ENCODE data around the gene TP63.
"Not testable (repeated sequence)": the region's sequence is repeated elsewhere in the genome, so short reads cannot be mapped to it uniquely, and the experiment has no call there.

The TP63 gene

DNA sequence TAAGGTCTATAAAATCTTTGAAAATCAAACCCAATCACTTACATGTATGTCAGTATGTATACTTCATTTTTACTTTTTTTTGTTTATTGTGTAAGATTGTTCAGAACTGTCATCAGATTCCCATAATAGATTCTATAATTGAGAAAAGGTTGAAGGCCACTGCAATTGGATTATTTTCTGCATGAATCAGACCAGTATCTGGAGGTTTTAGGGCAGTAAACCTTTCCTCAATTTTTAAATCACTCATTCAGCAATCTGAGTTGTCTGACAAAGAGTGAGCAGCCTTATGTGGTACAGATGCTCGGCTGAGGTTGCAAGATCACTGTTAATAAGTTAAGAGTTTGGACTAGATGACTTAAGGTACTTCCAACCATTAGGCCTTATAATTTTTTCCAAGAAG, 96.0 kb downstream of the TP63 start:
- no peak for DNase-seq (ENCODE audit: low read depth)

DNA sequence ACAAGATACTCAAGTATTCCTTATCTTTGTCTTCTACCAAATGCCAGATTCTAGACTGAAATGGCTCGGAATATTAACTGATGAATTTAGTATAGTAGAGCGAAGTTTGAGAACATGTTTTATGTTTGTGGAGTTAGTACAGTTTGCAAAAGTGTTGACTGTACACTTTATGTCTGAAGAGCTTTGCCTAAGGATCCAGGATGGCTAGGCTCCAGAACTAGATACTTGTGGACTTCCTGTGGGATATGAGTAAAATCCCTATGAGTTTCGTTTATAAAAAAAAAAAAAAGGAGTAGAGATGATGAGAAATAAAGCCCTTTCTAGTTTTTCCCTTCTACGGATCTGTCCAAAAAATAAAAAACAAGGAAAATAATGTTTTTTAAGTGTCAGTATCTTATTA, 96.7 kb downstream of the TP63 start:
- DNase-seq (ENCODE audit: low read depth), result no peak

GRCh38 chr3:189728915-189729314, 97.7 kb downstream of the TP63 start:
- DNase-seq (ENCODE audit: low read depth), result no peak

GRCh38 chr3:189734061-189734460, 102.9 kb downstream of the TP63 start:
- DNase-seq (ENCODE audit: low read depth), result no peak

- DNase-seq (ENCODE audit: low read depth), result no peak
Measured at GRCh38 chr3:189735913-189736312, 104.7 kb downstream of the TP63 start.

DNA sequence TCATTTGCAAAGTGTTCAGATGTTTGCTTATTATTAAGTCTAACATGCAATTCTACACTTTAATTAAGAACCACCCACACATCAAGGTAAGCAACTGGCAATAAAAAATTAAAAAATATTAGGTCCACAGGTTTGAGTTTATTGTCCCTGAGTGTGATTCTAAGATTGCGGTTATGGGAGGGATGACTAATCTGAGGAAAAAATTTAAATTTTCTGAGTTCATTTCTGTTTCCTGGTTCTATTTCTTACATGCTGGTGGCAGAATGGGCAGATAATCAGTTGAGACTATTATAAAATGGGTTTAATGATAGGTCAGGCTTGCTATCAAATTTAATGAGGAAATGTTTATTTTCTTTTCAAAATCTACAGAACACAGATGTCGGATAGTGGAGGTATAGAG, 105.9 kb downstream of the TP63 start:
- DNase-seq (ENCODE audit: low read depth), result no peak

- no peak for DNase-seq (ENCODE audit: low read depth)
Measured at GRCh38 chr3:189737619-189738018, 106.4 kb downstream of the TP63 start.

DNA sequence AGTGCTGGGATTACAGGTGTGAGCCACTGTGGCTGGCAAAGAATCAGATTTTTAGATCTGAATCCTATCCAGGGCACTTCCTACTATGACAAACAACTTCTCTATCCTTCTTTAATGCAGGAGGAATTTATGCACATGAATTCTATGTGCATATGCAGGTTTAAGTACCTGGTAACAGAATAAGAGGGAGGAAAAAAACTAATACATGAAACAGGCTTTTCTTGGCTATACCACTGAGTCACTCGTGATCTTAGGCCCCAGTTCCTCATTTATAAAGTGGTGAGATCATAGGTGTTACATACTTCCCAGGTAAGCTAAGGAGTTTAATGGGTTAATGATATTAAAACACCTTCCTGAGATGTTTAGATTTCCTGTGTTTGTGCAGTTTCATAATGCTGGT, 108.2 kb downstream of the TP63 start:
- DNase-seq (ENCODE audit: low read depth), result no peak

GRCh38 chr3:189740156-189740555, 109.0 kb downstream of the TP63 start:
- no peak for DNase-seq (ENCODE audit: low read depth)

GRCh38 chr3:189744235-189744634, 113.0 kb downstream of the TP63 start:
- no peak for DNase-seq (ENCODE audit: low read depth)

- no peak for DNase-seq (ENCODE audit: low read depth)
Measured at GRCh38 chr3:189745622-189746021, 114.4 kb downstream of the TP63 start.

- no peak for DNase-seq (ENCODE audit: low read depth)
Measured at GRCh38 chr3:189748046-189748445, 116.9 kb downstream of the TP63 start.

DNA sequence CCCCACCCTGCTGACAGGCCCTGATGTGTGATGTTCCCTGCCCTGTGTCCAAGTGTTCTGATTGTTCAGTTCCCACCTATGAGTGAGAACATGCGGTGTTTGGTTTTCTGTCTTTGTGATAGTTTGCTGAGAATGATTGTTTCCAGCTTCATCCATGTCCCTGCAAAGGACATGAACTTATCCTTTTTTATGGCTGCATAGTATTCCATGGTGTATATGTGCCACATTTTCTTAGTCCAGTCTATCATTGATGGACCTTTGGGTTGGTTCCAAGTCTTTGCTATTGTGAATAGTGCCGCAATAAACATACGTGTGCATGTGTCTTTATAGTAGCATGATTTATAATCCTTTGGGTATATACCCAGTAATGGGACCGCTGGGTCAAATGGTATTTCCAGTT, 119.8 kb downstream of the TP63 start:
- not testable (repeated sequence) for DNase-seq (ENCODE audit: low read depth)

GRCh38 chr3:189754356-189754755, 123.2 kb downstream of the TP63 start:
- no peak for DNase-seq (ENCODE audit: low read depth)

GRCh38 chr3:189756582-189757078, 125.4 kb downstream of the TP63 start:
- DNase-seq (ENCODE audit: low read depth), result no peak

DNA sequence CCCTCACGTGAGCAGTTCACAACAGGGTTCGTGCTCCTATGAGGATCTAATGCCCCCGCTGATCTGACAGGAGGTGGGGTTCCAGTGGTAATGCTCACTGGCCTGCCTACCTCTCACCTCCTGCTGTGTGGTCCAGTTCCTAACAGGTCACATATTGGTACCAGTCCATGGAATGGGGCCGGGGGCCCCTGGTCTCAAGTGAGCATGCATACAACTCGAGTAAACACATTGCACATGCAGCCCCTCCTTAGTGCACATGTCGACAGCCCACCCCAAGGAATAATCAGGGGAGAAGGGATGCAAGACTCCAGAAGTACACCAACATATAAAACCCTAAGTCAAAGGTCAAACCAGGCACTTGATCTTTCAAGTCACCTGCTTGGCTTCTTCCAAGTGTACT, 127.0 kb downstream of the TP63 start:
- DNase-seq (ENCODE audit: low read depth), result no peak

GRCh38 chr3:189766416-189766815, 135.2 kb downstream of the TP63 start:
- no peak for DNase-seq (ENCODE audit: low read depth)

- DNase-seq (ENCODE audit: low read depth), result no peak
Measured at GRCh38 chr3:189771842-189772450, 140.8 kb downstream of the TP63 start.

DNA sequence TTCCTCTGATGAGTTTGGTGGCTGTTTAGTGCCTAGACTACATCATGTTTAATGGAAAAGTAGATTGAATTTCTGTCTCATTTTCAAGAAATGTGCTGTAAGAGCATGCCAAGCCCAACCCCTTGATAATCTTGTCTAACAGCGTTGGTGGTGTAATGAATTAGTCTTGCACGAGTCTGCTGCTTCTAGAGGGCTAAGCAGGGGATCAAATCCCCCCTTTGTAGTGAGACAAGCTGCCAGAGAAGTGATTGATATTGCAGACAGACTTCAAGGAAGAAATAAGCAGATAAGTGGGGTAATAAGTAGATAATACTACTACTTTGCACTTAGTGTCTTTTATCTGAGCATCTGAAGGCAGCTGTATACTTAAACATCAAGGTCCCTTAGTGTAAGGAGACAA, 141.4 kb downstream of the TP63 start:
- no peak for DNase-seq (ENCODE audit: low read depth)

DNA sequence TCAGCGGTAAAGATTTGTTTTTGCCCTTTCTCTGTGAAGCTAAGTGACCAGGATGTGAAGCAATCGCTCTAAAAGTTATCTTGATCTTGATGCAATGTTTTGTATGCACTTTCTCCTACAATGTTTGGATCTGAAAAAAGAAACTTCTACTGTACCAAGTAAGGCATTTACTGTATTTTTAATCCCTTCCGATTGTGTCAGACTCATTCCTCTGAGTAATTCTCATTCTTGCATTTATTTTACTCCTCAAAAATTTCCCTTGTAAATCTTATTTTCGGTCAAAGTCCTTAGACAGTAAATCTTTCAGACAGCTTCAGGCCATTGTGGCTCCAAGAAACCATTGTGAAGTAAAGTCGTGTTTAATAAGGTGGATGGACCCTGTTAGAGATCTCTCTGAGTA, 141.9 kb downstream of the TP63 start:
- DNase-seq (ENCODE audit: low read depth), result peak; percentile 31

- DNase-seq (ENCODE audit: low read depth), result no peak
Measured at GRCh38 chr3:189776149-189776824, 145.1 kb downstream of the TP63 start.

DNA sequence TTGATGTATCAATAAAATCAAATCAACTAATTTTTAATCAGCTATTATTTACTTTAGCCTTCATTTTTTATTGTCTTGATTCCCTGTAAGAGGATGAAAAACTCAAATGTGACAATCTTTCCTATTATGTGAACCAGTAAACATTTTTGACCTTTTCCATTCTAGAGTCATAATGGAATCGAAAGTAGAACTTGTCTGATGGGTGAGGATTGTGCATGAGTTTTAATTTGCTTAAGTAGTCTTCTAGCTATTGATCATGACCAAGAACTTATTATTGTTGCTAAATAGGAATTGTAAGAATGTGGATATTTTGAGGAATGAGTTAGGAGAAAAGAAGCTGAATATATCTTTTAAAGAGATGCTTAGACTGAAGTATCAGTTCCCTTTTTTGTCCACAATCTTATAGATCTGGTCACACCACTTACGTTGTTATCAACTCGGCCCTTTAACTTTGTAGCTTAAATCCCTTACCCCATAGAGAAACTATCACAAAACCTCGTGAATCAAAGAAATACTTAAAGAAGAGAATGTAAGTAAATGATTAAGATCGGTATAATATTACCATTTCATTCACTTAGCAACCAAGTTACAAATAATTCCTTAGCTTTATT, 147.3 kb downstream of the TP63 start:
- no peak for DNase-seq (ENCODE audit: low read depth)

DNA sequence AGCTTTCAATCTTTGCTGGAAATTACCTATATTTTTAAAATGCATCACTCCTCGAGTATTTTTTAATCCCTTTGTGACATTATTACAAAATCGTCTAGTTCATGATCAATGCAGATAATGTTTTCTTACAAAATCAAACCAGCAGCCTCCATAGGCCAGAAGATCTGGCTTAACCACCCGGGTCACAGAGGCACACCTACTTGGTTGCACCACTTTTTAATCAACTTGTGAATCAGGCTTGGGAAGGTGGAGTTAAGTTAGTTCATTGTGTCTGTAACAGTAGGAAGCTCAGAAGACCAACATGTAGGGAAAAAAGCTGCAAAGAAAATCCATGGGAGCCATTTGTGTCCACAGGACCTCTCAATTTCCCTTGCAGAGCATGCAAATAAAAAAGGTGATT, 148.0 kb downstream of the TP63 start:
- DNase-seq (ENCODE audit: low read depth), result no peak
